Activated CD4-positive, alpha-beta T cell treated with anti-CD3 and anti-CD28 coated beads, Interleukin-2, amount 50 U/mL, for 48 hours (primary cell): ENCODE results near the gene PRCP.

Experiments
- DNase-seq, 2 experiments: peaks; one replicate each; pipeline ENCODE4 v3.0.0-alpha.2; 2020

The PRCP gene

DNA sequence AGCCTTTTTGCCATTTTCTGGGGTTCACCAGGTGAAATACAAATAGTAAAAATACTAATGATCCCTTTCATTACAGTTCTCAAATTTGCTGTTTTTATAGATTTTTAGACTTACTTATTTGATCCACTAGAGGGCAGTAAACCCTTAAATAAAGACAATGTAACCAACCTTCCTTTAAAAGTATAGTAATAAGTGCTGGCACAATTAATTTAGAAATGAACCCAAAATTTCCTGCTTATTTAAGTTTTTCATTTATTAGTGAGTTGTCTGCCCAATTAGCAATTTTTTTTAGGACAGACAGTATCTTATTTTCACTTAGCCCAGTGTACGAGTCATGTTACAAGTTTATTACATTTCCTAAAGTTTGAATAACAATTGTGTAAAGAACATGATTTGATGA is 6.0 kb upstream of the PRCP start:
- DNase-seq: no peak

DNA sequence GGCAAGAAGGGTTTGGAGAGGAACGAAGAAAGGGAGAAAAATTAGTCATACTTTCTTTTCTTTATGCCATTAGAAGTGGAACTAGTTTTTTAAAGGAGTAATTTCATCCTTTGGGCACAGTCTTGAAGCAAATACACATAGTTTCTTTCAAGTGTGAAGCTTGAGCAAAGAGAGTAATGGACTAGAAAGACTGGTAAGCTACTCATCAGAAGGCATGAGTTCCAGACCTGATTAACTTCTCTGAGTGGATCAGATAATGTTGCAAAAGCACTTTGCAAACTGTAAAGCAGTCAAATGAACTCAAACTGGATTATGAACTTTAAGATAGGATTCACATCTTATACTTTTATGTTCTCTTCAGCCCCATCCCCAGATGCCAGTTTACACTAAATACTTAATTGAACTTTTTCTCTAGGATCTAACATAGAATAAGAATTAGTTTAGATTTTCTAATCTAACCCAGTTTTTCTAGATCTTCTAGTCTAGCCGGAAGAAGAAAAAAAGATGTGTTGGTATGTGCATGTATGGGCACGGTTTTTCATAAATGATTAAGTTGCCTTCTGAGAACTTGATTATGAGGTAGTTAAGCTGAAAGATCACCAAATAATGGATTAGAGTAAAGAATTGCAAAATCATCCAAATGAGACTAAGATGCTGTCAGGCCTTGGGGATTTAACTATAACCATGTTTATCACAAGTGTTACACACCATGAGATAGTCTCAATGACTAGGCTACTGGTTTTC is 3.8 kb upstream of the PRCP start:
- DNase-seq: no peak

DNA sequence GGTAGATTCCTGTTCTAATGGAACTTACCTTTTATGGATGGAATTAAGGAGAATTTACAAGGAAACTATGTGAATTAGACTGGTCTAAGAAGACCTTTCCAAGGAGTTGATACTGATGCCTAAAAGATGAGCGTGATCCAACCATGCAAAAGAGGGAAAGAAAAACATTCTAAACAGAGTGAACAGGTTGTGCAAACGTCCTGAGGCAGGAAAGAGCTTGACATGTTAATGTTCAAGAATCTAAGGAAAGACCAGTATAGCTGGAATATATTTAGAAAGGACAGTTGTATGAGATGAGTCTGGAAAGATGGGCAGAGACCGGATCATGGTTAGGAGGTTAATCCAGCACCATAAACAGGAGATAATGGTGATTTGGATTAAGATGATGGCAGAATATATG is 2.6 kb upstream of the PRCP start:
- DNase-seq: no peak

DNA sequence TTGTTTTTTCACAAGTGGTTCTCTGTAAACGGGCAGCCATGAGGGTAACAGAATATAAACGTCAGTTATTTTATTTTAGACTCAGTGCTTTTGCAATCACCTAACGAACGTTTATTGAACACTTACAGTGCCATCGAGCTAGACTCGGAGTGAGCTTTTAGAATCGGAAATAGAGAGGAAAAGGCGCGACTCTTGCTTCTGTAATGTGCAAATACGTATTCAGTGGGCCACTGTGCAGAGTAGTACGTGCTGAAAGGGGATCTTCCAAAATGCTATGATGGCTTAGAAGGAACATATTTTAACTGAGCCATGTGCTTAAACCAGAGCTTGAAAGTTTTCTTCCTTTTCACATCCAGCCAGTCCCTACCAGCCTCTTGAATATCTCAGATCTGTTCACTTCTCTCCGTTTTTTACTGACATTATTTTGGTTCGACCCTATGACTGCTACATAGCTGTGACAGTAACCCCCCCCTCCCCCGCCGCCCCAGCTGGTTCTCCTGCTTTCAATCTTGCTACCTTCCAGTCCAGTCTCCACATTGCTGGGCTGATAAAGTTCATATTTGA is 1.8 kb upstream of the PRCP start:
- DNase-seq: no peak

DNA sequence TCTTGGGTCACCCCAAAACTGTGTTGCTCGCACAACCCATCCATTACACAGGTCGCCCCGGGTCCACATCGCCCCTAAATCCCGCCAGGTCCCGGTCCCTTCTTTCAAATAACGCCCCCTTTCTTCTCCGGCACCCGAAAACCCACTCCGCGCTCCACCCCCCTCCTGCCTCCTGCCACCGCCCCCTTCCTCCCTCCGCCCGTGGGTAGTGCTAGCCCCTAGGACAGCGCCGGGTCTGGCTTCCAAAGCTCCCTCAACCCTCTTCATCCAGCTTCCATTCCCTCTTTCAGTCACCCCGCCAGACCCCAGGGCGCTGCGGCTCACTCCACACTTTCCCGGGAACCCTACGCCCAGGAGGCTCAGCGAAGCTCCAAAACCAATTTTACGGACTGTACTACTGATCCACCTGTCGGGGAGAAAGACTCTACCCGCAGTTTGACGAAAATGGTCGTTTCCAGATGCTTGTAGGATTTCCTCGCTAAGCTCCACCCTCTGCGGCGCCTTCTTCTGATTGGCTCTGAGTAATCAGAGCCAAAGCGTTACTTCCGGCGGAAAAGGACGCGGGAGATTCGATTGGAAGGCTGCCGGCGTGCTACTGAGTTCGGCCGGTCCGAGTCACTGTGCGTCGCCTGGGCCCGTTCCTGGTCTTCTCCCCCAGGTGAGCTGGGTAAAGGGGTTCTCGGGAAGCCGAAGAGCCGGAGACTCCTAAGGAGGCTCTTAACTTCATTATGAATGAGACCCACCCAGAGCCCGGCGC is 1.1 kb upstream of the PRCP start, which contains the start of gene DDIAS:
DDIAS (plus strand) TSS at position 572 of the 757 bp plus-strand sequence. CDS start 13,003 bp downstream, outside the sequence.
- peak; percentile 95 to 96 for DNase-seq

DNA sequence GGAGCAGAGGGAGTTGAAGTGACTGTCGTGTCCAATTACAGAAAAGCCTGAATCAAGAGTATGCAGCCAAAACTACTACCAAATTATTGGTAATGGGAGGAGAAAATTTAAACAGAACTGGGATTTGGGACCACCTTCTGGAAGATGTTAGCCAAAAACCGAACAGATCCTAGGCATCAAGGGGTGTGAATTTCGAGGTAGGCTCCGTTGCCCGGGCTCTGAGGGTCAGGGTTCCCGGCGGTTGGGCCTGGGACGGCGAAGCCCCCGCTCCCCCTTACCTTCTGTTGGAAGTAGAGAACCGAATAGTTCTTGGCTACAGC is 313 bp downstream of the PRCP start:
- peak in 1 of 2 experiments; percentile 11 for DNase-seq

DNA sequence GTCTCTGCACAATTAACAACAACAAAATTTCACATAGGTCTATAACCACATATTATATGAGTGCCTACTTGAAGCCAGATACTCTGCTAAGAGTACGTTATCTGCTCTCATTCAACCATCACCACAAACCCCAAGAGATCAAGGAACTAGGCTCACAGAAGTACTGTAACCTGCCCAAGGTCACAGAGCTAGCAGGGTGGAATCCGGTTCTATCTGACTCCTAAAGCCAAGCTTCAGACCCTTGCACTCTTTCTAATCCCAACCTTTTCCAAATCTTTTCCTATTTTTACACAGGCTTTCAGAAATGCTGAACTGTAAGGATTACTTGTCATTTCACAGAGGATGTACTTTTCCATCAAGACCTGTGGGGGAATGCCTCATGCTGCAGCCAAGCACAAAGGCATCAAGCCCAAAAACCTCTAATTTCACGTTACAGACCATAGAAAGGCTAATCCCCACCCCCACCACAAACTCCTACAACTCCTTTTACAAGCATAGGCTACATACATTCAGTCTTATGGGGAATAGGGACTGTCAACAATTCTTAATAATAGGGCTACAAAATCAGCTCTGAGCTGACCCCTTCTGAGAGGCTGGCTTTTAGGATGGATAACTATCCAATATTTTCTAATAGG is 927 bp downstream of the PRCP start:
- no peak for DNase-seq

DNA sequence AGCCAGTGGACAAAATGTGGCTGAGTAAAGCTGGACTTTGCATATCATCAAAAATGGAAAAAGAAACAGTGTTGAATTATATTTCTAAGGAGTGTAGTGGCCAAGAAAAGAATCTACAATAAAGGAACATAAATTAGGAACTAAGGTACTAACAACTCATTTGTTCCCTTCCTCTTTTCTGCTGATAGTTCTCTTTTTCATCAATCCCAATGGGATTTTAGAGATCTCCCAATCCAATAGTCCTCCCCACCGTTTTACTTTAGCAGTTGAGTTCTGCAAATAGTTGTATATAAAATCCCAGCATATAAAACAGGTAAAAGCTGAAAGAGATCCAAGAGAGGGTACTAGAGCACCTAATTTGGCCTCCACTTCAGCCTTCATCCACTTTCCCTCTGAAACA is 2.0 kb downstream of the PRCP start:
- DNase-seq: no peak

DNA sequence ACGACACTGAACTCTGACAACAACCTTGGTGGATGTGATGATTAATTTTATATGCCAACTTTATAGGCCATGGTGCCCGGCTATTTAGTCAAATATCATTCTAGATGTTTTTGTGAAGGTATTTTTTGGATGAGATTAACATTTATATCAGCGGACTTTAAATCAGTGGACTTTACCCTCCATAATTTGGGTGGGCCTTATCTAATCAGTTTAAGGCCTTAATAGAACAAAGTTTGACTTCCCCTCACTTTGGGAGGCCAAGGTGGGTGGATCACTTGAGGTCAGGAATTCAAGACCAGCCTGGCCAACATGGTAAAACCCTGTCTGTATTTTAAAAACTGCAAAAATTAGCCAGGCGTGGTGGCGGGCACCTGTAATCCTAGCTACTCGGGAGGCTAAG is 4.0 kb downstream of the PRCP start:
- DNase-seq: no peak

DNA sequence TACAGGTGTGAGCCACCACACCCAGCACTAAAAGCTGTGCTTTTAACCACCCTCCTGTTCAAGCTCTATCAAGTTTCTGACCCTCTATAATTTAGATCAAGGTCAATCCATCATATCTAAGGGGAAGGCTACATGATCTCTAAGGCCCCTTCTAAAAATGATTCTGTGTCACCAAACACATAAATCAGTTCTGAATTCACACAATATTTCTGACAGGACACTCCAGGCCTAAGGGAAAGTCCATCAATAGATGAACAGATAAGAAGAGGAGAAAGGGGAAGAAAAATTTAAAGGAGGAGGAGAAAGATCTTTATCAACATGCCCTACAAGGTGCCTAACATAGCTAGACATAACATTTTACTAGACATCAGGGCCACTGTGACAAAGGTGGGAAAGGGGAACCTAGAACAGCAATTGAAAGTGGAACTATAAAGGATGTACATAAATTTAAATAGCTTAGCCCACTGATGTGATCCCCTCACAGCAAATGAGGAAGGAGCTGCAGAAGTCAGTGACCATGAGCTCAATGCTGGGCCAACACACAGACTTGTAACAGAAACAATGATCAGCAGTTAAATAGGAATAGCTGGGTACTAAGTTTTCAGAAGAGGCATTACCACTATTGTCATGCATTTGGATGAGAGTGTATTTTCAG is 4.7 kb downstream of the PRCP start:
- DNase-seq: no peak

DNA sequence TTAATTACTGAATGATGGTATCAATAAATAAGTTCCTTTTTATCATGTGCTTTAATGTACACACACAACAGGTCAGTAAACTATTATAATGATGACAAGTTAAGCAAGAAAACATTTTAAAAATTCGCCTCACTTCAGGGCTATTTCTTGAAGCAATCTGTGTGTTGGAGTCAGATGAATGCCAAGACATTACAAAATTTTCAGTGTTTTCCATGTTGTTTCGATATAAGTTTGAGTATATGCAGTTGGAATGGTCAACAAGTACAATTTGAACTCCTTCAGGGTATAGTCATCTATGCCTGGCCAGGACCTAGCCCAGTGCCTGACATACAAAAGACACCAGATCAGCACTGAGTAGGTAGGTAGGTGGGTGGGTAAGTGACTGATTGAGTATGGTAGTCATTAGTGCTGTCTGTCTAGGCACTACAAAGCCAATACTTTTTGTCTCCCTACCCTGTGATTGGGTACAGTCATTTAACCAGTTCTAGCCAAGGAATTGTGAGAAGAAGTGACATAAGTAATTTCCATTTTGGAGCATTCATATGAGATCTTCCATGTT is 7.5 kb downstream of the PRCP start:
- no peak for DNase-seq

DNA sequence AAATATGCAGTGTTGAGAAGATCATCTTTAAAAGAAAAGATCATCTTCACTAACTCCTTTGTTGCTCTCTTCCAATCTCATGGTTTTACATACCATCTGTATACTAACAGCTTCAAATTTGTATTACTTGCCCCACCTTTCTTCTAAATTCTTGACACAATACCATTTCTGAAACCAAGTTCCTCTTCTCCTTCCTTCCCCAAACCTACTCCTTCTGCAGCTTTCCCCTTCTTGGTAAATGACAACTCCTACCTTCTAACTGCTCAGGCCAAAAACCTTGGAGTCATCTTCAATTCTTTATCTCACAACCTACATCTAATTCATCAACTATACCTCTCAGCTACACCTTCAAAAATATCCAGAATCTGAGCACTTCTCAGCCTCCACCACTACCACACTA is 9.3 kb downstream of the PRCP start:
- no peak for DNase-seq

DNA sequence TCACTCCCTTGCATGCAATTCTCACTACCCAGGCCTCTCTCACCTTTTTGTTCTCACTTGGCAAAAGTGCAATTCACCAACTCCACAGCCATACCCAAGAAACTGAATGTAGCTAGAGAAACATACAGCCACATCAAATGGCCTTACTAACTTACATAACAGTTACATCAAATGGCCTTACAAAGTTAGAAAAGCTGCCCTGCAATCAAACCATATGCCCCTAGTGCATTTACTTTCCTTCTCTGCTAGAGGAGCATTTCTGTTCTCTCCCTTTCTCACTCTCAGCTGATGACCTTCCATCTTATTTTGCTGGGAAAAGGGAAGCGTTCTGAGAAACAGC is 10.3 kb downstream of the PRCP start:
- DNase-seq: no peak

DNA sequence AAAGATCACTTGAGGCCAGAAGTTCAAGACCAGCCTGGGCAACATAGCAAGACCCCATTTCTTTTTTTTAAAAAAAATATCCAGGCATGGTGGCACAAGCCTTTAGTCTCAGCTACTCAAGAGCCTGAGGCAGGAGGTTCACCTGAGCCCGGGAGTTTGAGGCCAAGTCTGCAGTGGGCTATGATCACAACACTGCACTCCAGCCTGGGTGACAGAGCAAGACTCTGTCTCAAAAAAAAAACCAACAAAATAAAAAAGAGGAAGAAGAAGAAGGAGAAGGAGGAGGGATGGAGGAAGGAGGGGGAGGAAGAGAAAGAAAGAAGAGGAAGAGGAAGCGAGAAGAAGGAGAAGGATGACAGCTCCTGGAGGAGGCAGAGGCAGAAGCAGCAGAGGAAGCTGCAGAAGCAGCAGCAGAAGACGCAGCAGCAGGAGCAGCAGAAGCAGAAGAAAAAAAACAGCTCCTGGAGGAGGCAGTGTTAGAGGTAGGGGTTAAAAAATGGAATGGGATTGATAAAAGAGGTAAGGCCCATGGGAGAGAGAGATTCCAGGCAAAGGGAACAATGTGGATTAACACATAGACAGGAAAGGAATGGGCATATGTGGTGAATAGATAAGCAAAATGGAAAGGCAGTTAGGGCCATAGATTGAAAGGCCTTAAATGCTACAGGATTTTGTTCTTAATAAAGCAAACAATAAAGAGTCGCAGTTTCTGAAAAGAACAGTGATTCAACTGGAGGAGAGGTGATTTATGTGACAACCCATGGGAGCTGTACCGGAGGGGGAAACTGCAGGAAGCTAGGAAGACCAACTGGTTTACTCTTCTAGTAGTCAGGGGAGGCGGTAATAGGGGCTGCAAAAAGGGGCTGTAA is 10.9 kb downstream of the PRCP start:
- no peak for DNase-seq

DNA sequence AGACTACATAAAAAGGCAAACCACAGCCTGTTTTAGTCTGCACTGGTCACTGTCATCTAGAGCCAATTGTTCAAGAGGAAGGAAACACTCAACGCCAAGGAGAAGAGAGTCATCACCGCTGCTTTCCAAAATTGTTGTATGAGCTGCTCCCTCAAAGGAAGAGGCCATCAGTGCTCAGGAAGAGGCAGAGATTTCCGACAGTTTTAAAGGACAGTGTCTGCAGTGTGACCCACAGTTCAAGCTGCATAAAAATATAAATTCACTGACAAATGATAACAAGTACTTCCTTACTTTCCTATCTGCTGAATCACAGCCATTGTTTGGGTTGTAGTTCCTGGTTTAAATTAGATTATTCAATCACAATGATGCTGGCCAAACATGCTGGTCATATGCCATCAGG is 16.4 kb downstream of the PRCP start:
- no peak for DNase-seq

DNA sequence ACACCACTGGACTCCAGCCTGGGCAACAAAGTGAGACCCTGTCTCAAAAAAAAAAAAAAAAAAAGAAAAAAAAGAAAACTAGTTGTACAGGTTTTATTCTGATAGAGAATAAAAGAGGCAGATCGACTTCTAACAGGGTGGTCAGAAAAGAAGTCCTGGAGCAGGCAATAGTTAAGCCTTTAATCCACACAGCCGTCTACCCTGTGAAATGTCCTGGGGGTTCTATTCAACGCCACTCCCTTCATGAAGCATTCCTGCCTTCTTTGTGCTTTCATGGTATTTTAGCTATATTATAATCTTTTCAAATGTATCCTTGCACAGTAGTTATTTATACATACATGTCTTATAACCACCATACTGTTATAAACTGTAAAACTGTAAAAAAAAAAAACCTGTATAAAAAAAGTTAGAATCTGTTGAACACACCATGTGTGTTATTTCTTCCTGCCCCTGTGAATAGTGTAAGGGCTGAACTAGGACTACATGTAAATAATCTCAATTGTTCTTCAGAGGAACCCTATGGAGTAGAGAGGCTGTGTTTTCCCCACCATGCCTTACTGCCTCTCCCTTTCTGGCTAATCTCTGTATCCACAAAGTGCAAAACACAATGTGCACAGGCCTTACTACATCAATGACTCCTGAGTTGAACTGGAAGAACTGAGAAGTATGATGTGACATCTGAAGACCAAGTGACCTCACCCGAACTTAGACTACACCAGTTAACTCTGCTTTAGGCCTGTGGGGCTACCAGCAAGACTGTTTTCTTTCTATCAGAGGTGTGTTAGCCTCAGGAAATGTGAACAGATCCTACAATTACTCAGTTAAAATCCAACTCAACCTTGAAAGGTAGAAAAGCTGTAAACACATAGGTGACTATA is 25.3 kb downstream of the PRCP start:
- DNase-seq: no peak

DNA sequence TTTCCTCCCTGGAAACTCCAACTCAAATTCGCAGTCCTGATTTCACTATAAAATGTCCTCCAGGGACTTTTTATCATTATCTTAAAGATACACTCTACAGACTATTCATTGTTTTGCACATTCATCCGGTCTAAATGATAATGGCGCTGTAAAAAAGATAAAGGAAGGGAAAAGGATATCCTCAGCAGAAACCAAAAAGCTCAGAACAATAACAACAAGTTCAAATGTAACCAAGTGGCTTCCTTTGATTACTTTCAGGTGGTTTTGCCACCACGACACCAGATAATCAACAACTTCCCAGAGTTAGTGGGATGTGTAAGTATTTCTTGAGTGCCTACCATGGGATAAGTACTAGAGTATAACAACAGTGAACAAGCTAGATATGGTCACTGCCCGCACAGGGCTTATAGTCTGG is 26.3 kb downstream of the PRCP start:
- DNase-seq: no peak

DNA sequence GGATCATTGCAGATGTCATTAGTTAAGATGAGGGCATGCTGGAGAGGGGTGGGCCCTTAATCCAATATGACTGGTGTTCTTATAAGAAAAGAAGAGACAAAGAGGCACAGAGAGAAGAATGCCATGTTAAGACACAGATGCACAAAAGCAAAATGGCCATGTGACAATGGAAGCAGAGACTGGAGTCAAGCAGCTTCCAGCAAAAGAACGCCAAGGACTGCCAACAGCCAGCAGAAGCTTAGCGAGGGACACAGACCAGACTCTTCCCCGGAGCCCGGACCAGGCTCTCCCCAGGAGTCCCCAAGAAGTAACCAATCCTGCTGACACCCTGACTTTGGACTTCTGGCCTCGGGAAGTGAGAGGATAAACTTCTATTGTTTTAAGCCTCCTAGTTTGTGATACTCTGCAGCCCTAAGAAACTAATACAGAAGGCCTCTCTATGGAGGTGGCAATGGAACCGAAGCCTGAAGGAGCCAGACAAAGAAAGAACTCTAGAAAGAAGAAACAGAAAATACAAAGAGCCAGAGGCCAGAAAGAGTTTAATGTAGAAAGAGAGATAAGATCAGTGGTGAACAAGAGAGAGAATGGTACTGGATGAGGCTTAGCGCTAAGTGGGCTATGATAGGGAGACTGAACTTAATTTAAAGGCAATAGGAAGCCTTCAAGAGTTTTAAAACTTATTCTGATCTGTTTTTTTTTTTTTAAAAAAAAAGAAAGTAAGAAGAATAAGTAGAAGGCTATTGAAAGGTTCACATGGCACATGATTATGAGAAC is 27.7 kb downstream of the PRCP start:
- DNase-seq: no peak

DNA sequence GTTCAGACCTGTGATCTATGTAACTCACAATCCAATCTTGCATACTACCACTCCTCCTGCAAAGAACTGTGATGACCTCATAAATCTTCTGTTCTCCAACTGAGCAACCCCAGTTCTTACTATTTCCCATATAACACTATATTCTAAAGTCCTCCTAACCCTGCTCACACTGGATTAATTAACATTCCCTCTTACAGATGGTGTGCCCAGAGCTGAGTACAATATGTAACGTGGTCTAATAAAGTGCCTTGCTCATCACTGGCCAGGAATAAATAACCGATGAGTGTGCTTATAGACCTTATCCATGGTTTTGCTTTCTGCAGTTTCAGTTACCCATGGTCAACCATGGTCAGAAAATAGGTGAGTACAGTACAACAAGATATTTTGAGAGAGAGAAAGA is 28.6 kb downstream of the PRCP start:
- DNase-seq: no peak

DNA sequence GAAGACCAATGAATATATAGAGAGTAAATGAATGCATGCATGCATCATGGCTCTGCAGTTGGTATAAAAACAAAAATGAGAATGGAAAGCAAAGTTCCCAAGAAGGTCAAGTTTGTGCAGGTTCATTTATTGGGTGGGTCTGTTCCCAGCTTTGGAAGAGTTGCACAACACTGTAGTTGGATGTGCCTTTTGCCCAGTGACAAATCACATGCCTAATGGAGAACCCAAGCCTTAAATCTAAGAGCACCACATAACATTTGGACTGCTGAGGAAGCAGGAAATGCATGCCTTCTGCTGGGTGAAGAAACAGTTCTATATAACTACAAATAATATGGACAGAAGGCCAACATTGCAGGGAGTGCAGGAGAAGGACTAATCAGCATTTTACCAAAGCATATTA is 30.6 kb downstream of the PRCP start:
- DNase-seq: no peak
